ENCODE data around the gene ELMO2.

Gene ELMO2

GRCh38 chr20:46334303-46334904 lies 72.0 kb downstream of the ELMO2 start:
- FAIRE-seq = no peak
- TF ChIP-seq POLR2A (IDR thresholded peaks at IDR 0.05; ENCODE audit: low read depth, low read length) = no peak
- TF ChIP-seq POLR2AphosphoS5 (IDR thresholded peaks at IDR 0.05; ENCODE audit: low read depth, low read length) = no peak
- no peak for TF ChIP-seq TAF1 (IDR thresholded peaks at IDR 0.05; ENCODE audit: borderline replicate concordance, low read depth, low read length)
- DNase-seq (ENCODE audit: insufficient read length) = no peak

DNA sequence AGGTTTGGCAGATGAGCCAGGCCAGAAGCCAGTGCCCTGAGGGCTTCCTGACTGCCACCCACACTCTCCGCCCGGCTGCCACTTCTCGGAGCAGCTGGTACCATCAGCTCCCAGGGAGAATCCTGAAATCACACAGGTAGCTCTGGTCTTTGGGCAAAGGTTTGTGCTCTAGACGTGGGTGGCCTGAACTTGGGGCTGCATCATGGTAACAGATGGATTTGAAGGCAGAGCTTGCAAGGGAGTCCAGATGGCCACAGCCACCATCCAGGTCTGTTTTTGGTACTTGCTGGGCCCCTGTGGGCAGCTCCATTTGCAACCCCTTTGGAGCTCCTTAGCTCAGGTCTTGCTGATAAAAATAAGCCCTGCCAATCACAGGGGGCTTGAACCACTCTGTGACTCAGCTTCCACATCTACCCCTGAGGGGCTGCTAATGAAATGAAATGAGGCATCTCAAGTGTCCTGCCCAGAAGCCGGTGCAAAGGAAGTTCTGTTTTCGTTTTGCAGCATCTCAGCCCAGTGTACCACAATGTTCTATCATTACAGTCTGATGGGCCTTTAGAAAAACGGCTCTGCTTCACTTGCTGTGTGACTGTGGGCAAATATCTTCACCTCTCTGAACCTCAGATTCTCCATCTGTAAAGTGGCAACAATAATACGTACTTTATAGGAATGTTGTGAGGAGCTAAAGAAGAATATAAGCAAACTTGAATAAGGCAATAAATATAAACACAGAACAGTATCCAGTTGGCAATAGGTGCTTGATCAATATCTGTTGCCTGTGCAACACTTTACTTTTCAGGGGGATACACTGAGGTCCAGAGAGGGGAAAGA lies 73.0 kb downstream of the ELMO2 start:
- DNase-seq (ENCODE audit: insufficient read length) (no peak), FAIRE-seq (no peak)
- TF ChIP-seq TAF1 (IDR thresholded peaks at IDR 0.05; ENCODE audit: borderline replicate concordance, low read depth, low read length) = no peak
- TF ChIP-seq POLR2A (IDR thresholded peaks at IDR 0.05; ENCODE audit: low read depth, low read length) = no peak
- TF ChIP-seq POLR2AphosphoS5 (IDR thresholded peaks at IDR 0.05; ENCODE audit: low read depth, low read length) = no peak

GRCh38 chr20:46332373-46333160 lies 73.8 kb downstream of the ELMO2 start:
- no peak for FAIRE-seq
- DNase-seq (ENCODE audit: insufficient read length) = no peak
- TF ChIP-seq POLR2AphosphoS5 (IDR thresholded peaks at IDR 0.05; ENCODE audit: low read depth, low read length) = no peak
- no peak for TF ChIP-seq TAF1 (IDR thresholded peaks at IDR 0.05; ENCODE audit: borderline replicate concordance, low read depth, low read length)
- no peak for TF ChIP-seq POLR2A (IDR thresholded peaks at IDR 0.05; ENCODE audit: low read depth, low read length)

GRCh38 chr20:46331611-46332361 lies 74.6 kb downstream of the ELMO2 start:
- TF ChIP-seq POLR2AphosphoS5 (IDR thresholded peaks at IDR 0.05; ENCODE audit: low read depth, low read length) (no peak), POLR2A (IDR thresholded peaks at IDR 0.05; ENCODE audit: low read depth, low read length) (no peak), TAF1 (IDR thresholded peaks at IDR 0.05; ENCODE audit: borderline replicate concordance, low read depth, low read length) (no peak)
- no peak for FAIRE-seq
- no peak for DNase-seq (ENCODE audit: insufficient read length)

- FAIRE-seq (no peak), DNase-seq (ENCODE audit: insufficient read length) (no peak)
- TF ChIP-seq TAF1 (IDR thresholded peaks at IDR 0.05; ENCODE audit: borderline replicate concordance, low read depth, low read length) (no peak), POLR2AphosphoS5 (IDR thresholded peaks at IDR 0.05; ENCODE audit: low read depth, low read length) (no peak), POLR2A (IDR thresholded peaks at IDR 0.05; ENCODE audit: low read depth, low read length) (no peak)
Observed at GRCh38 chr20:46330831-46331371, 75.5 kb downstream of the ELMO2 start.

DNA sequence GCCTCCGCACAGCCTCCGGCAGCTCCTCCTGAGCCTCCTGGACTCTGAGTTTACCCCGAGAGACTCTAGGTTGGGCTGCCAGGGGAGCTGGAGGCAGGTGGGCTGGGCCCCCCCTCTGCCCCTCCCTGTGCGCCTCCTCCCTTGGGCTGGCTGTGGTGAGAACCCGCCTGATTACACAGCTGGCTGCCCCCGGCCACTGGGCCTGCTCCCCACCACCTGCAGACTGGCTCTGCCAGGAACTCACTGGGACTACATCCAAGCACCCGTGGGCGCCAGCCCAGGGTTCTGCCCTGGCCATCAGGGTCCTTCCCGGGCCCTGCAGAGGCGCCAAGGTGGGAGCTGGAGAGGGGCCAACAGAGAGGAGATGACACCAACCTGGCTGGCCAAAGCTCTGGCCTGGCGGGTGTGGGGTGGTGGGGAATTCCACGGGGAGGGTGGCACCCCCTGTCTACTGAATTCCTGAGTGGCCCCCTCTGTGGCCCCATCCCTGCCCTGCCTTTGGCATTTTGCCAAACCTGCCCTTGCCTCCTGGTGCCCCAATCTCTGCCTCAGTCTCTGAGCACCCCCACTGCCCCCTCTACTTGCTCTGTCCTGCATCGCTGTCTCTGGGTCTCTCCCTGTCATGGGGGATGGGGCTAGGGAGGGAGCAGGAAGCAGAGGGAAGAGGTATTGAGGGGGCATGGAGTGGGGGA lies 76.2 kb downstream of the ELMO2 start:
- DNase-seq (ENCODE audit: insufficient read length) (no peak), FAIRE-seq (no peak)
- TF ChIP-seq TAF1 (IDR thresholded peaks at IDR 0.05; ENCODE audit: borderline replicate concordance, low read depth, low read length) (no peak), POLR2A (IDR thresholded peaks at IDR 0.05; ENCODE audit: low read depth, low read length) (no peak), POLR2AphosphoS5 (IDR thresholded peaks at IDR 0.05; ENCODE audit: low read depth, low read length) (no peak)

- FAIRE-seq = no peak
- TF ChIP-seq POLR2AphosphoS5 (IDR thresholded peaks at IDR 0.05; ENCODE audit: low read depth, low read length) = no peak
- no peak for TF ChIP-seq POLR2A (IDR thresholded peaks at IDR 0.05; ENCODE audit: low read depth, low read length)
- TF ChIP-seq TAF1 (IDR thresholded peaks at IDR 0.05; ENCODE audit: borderline replicate concordance, low read depth, low read length) = no peak
- DNase-seq (ENCODE audit: insufficient read length) = no peak
Observed at GRCh38 chr20:46328200-46328882, 78.1 kb downstream of the ELMO2 start.

DNA sequence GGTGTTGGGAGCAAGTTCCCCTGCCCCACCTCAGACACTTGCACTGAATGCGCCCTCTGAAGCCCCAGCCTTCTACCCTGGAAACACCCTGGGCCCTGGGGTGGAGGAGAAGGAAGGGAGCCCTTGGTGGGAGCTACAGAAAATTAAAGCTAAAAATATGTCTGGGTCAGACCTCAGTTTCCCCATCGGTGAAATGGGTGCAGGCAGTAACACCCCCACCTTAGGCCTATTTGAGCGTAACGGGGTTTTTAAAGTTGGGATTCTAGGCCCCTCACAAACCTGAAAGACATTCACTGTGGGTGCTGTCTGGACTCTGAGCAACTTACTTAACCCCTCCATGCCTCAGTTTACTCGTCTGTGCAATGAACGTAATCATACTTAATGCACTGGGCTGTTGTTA lies 78.9 kb downstream of the ELMO2 start:
- DNase-seq (ENCODE audit: insufficient read length) = no peak
- no peak for FAIRE-seq

DNA sequence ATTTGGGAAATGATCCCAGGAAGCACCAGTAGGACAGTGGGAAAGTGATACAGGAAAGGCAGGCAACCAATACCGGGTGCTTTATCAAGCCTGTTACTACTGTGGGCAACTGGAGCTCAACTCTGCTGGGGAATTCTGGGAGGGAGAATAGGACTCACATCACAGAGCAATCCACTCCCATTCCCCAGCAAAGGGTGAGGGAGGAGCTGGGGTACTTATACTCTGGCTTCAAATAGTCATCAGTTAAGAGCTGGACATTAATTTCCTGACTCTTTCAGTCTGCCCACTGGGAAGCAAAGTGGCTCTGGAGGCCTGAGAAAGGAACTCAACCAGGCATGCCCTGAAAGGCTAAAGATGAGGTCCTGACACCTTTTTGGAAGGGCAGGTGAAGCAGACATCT lies 80.6 kb downstream of the ELMO2 start:
- TF ChIP-seq POLR2AphosphoS5 (IDR thresholded peaks at IDR 0.05; ENCODE audit: low read depth, low read length) (no peak), TAF1 (IDR thresholded peaks at IDR 0.05; ENCODE audit: borderline replicate concordance, low read depth, low read length) (no peak), POLR2A (IDR thresholded peaks at IDR 0.05; ENCODE audit: low read depth, low read length) (no peak)
- DNase-seq (ENCODE audit: insufficient read length) = no peak
- FAIRE-seq = no peak

More for the DNA sequence above, 78.9 kb downstream of the ELMO2 start:
- no peak for TF ChIP-seq TAF1 (IDR thresholded peaks at IDR 0.05; ENCODE audit: borderline replicate concordance, low read depth, low read length)
- no peak for TF ChIP-seq POLR2A (IDR thresholded peaks at IDR 0.05; ENCODE audit: low read depth, low read length)
- TF ChIP-seq POLR2AphosphoS5 (IDR thresholded peaks at IDR 0.05; ENCODE audit: low read depth, low read length) = no peak
